ENCODE results near the gene SARS2.

GRCh38 chr19:38869836-38870607 lies 60.5 kb downstream of the SARS2 start:
- peak in 3 of 4 experiments; percentile 84 to 97 (median 85) for TF ChIP-seq CTCF (IDR thresholded peaks at IDR 0.05)
- TF ChIP-seq POLR2A (IDR thresholded peaks at IDR 0.05): no peak
- no peak for TF ChIP-seq EP300 (IDR thresholded peaks at IDR 0.05)

Data from gastroesophageal sphincter (tissue), 3 donors.